ENCODE data around the gene CRACR2B. TPM values are rescaled to one million over a fixed set of nuclear protein-coding genes. Genes with fewer than 3 reads are reported as not detected.

The CRACR2B gene
- total RNA-seq, 6 donors from 2014 or later, result 29.0 to 157 (median 41.4) TPM

DNA sequence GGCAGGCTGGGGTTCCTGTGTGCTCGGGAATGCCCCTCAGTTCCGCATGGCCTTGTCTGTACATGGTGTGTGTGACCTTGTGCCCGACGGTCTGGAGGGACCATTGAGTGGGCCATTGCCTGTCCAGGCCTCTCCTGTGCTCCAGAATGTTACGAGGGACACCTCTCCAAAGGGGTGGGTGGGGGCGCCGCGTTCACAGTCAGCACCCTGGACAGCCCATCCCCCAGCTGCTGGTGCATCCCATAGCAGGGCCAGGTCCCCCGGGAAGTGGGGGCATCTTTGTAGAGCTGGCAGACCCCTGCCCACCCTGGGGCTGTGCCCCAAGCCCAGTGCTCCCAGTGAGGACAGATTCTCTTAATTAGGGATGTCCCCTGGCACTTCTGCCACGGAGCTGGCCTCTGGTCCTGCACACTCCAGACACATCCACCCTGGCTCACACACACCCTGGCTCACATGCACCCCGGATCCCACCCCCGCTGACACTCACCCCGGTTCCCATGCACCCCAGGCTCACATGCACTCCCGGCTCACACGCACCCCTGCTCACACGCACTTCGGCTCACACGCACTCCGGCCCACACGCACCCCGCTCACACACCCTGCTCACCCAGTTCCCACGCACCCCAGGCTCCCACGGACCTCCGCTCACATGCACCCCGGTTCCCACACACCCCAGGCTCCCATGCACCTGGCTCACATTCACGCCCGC is 30.5 kb downstream of the CRACR2B start:
- peaks cover 7 to 29% (median 12%) of the 10 kb centered on the region in 4 donors for H3K4me1 ChIP-seq
- TF ChIP-seq POLR2AphosphoS5 (IDR thresholded peaks at IDR 0.05), result no peak
- no peak for TF ChIP-seq POLR2A (IDR thresholded peaks at IDR 0.05)
- H3K4me3 ChIP-seq, result no peak overlapping the region
- 84 to 85% methylated on average over 21 to 22 of the region's 27 CpGs for WGBS, 2 donors
- no peaks in the 10 kb centered on the region for H3K9me3 ChIP-seq
- H3K27ac ChIP-seq, result no peak overlapping the region
- no peak for ATAC-seq (ENCODE audit: low FRiP score in 2 of 2)
- peaks cover 0 to 26% (median 11%) of the 10 kb centered on the region in 4 donors for H3K36me3 ChIP-seq
- no peaks in the 10 kb centered on the region for H3K27me3 ChIP-seq
- peak in 1 of 2 donors; percentile 63 for DNase-seq

DNA sequence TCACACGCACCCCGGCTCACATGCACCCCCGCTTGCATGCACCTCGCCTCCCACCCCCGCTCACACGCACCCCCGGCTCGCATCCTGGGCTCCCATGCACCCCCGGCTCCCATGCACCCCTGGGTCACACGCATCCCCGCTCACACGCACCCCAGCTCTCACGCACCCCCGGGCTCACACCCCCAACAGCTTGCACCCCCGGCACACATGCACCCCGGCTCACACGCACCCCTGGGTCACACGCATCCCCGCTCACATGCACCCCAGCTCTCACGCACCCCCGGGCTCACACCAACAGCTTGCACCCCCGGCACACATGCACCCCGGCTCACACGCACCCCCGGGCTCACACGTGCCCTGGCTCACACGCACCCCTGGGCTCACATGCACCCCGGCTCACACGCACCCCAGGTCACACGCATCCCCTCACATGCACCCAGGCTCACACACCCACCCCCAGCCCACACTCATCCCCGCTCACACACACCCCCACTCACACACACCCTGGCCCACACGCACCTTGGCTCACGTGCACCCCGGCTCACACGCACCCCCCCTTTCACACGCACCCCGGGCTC is 31.1 kb downstream of the CRACR2B start:
- WGBS, 2 donors, result 91 to 93% methylated on average over 32 to 34 of the region's 37 CpGs
- ATAC-seq (ENCODE audit: low FRiP score in 2 of 2), result no peak
- Histone ChIP-seq H3K9me3 (no peaks in the 10 kb centered on the region), H3K36me3 (peaks cover 0 to 30% (median 13%) of the 10 kb centered on the region in 4 donors), H3K4me1 (peaks cover 7 to 29% (median 12%) of the 10 kb centered on the region in 4 donors), H3K27me3 (no peaks in the 10 kb centered on the region), H3K4me3 (no peak overlapping the region), H3K27ac (no peak overlapping the region)
- TF ChIP-seq POLR2AphosphoS5 (IDR thresholded peaks at IDR 0.05) (no peak), POLR2A (IDR thresholded peaks at IDR 0.05) (no peak), EP300 (IDR thresholded peaks at IDR 0.05) (no peak)
- TF ChIP-seq, protein P1, sequence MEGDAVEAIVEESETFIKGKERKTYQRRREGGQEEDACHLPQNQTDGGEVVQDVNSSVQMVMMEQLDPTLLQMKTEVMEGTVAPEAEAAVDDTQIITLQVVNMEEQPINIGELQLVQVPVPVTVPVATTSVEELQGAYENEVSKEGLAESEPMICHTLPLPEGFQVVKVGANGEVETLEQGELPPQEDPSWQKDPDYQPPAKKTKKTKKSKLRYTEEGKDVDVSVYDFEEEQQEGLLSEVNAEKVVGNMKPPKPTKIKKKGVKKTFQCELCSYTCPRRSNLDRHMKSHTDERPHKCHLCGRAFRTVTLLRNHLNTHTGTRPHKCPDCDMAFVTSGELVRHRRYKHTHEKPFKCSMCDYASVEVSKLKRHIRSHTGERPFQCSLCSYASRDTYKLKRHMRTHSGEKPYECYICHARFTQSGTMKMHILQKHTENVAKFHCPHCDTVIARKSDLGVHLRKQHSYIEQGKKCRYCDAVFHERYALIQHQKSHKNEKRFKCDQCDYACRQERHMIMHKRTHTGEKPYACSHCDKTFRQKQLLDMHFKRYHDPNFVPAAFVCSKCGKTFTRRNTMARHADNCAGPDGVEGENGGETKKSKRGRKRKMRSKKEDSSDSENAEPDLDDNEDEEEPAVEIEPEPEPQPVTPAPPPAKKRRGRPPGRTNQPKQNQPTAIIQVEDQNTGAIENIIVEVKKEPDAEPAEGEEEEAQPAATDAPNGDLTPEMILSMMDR (IDR thresholded peaks at IDR 0.05), result no peak
- peak in 1 of 2 donors; percentile 76 for DNase-seq

DNA sequence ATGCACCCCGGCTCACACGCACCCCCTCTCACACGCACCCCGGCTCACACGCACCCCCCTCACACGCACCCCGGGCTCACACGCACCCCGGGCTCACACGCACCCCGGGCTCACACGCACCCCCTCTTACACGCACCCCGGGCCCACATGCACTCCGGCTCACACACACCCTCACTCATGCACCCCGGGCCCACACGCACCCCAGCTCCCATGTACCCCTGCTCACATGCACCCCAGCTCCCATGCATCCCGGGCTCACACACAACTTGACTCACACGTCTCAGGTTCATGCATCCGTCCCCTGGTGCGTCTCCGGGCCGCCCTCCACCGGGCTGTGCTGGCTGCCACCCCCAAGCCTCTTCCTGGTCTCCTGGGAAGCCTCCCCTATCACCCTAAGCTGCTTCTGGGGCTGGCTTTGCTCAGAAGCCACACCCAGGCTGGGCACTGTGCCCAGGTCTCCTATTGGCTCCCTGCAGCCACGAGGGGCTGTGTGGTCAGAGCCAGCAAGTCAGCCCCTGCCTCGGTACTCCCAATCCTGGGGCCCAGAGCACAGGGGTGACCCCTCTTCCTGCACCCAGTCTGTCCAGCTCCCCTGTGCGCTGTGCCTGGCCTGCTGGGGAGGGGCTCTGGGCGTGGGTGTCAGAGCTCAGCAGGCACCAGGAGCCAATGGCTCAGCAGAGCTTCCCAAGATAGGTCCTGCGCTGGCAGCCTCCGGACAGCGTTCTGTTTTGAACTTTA is 31.8 kb downstream of the CRACR2B start:
- Histone ChIP-seq H3K4me3 (no peak overlapping the region), H3K36me3 (peaks cover 0 to 32% (median 18%) of the 10 kb centered on the region in 4 donors), H3K27ac (peak overlapping the region in 2 of 4 donors; percentile 13 to 69), H3K27me3 (no peaks in the 10 kb centered on the region), H3K4me1 (peaks cover 7 to 29% (median 12%) of the 10 kb centered on the region in 4 donors), H3K9me3 (no peaks in the 10 kb centered on the region)
- WGBS, 2 donors, result 39 to 97% methylated on average over 6 to 12 of the region's 31 CpGs
- DNase-seq (peak; percentile 54 to 72), ATAC-seq (ENCODE audit: low FRiP score in 2 of 2) (peak in 1 of 2 donors; percentile 39)
- no peak for TF ChIP-seq EP300 (IDR thresholded peaks at IDR 0.05)
- peak in 1 of 2 donors; percentile 5 for TF ChIP-seq POLR2AphosphoS5 (IDR thresholded peaks at IDR 0.05)

DNA sequence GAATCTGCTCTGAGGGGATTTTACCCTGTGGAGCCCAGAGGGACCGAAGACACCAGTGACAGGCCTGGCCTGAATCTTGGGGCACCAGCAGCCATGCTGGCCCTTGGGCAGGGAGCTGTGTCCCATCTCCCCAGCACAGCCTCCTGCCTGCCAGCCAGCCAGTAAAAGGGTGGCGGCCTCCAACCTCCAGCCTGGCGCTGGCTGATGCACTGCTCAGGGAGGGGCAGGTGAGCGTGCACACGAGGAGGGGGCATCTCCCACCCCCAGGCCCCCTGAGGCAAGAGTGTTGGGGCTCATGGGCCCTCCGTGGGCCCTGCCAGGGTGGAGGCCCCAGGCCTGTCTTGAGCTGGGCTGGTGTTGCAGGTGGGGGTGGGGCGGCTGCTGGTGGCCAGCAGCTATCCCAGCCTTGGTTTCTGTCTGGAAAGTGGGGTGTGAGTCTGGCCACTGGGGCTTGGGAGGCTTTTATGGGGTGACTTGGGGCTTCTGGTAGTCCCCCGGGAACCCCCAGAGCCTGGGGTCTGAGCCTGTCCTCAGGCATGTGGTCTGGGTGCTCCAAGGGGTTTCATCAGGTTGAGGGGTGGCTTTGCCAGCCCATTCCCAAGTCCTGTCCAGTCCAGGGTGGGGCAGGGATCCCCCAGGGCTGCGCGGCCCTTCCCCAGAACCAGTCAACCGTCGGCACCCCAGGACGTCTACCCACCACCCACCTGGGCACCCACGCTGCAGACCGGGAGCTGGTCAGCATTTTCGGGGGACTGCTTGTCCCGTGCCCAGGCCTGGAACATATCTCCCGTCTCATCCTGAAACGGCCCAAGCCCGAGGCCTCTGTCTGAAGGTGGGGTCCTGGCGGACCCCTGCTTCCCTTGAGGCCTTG is 32.8 kb downstream of the CRACR2B start:
- WGBS, 2 donors, result 85 to 86% methylated on average over 9 to 19 of the region's 21 CpGs
- Histone ChIP-seq H3K4me1 (peaks cover 7 to 29% (median 12%) of the 10 kb centered on the region in 4 donors), H3K27ac (peak overlapping the region in 2 of 4 donors; percentile 13 to 69), H3K36me3 (peaks cover 0 to 41% (median 23%) of the 10 kb centered on the region in 4 donors), H3K9me3 (no peaks in the 10 kb centered on the region), H3K27me3 (no peaks in the 10 kb centered on the region), H3K4me3 (no peak overlapping the region)
- DNase-seq (peak in 1 of 2 donors; percentile 72), ATAC-seq (ENCODE audit: low FRiP score in 2 of 2) (no peak)
- TF ChIP-seq EP300 (IDR thresholded peaks at IDR 0.05) (no peak), POLR2A (IDR thresholded peaks at IDR 0.05) (no peak), POLR2AphosphoS5 (IDR thresholded peaks at IDR 0.05) (no peak)
- TF ChIP-seq, protein P1 (IDR thresholded peaks at IDR 0.05), result no peak

DNA sequence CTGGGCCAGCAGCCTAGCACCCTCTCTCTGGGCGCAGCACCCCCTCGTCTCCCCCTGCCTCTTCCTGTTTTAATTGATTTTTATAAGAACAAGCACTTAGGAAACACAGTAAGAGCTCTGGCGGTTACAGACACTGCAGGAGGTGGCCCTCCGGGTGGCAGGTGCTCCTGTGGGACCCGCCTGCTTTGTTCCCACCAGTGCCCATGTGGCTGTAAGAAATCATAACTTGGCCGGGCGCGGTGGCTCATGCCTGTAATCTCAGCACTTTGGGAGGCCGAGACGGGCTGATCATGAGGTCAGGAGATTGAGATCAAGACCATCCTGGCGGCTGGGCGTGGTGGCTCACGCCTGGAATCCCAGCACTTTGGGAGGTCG is 33.4 kb downstream of the CRACR2B start:
- peak in 1 of 2 donors; percentile 54 for DNase-seq
- H3K36me3 ChIP-seq, result peaks cover 0 to 43% (median 26%) of the 10 kb centered on the region in 4 donors
- H3K27ac ChIP-seq, result no peak overlapping the region
- H3K9me3 ChIP-seq, result no peaks in the 10 kb centered on the region
- no peak for TF ChIP-seq POLR2A (IDR thresholded peaks at IDR 0.05)
- TF ChIP-seq, protein P1 (IDR thresholded peaks at IDR 0.05), result no peak
- TF ChIP-seq POLR2AphosphoS5 (IDR thresholded peaks at IDR 0.05), result no peak
- no peak for TF ChIP-seq EP300 (IDR thresholded peaks at IDR 0.05)
- H3K4me1 ChIP-seq, result peaks cover 7 to 27% (median 12%) of the 10 kb centered on the region in 4 donors
- no peak overlapping the region for H3K4me3 ChIP-seq
- H3K27me3 ChIP-seq, result no peaks in the 10 kb centered on the region
- 88 to 90% methylated on average over 14 of the region's 14 CpGs for WGBS, 2 donors
- ATAC-seq (ENCODE audit: low FRiP score in 2 of 2), result no peak

Data from upper lobe of left lung (tissue), 6 donors.